ENCODE measurements around the gene NIM1K.

NIM1K gene

DNA sequence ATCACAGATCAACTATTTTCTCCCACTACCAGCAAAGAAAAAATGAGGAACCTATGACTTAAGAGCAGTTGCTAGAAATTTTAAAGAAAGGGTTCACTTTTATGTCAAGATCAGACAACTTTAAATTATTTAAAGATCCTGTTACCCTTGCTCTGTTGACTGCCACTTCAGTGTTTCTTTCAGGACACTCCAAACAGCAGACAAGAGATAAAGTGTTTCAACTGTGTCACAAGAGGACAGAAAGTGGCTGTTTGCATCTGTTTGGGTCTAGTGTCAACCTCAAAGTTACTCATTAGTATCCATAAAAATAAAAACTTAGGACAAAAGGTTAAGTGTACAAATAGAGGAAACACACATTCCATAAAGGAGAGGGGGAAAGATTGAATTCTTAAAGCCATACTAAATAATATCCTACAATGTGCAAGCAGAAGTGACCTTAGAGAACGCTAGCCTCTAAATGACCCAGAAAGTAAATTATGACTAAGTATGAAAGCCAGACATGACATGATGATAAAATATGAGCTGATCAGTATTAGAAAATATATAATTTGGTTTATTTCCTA is 96.3 kb downstream of the NIM1K start:
- Histone ChIP-seq H3K36me3 (replicated peaks; ENCODE audit: low read depth, low read length) (peaks cover 54% of the 10 kb centered on the region), H2AFZ (ENCODE audit: low read depth, low read length) (no peak overlapping the region), H4K20me1 (ENCODE audit: insufficient read depth, low read length) (peaks cover 19% of the 10 kb centered on the region), H3K4me3 (ENCODE audit: low read length) (no peak overlapping the region), H3K4me1 (ENCODE audit: low read length) (no peaks in the 10 kb centered on the region), H3K79me2 (ENCODE audit: low read length) (0 out of 2 replicates have a peak, but pooled peaks cover 3% of the 10 kb centered on the region), H3K4me2 (ENCODE audit: low read length) (no peak overlapping the region), H3K27me3 (ENCODE audit: low read depth, low read length) (no peaks in the 10 kb centered on the region), H3K9me3 (ENCODE audit: insufficient read depth, low read length) (no peaks in the 10 kb centered on the region), H3K9ac (ENCODE audit: low read length) (no peak overlapping the region), H3K27ac (ENCODE audit: low read length) (no peak overlapping the region)
- TF ChIP-seq, protein P1, sequence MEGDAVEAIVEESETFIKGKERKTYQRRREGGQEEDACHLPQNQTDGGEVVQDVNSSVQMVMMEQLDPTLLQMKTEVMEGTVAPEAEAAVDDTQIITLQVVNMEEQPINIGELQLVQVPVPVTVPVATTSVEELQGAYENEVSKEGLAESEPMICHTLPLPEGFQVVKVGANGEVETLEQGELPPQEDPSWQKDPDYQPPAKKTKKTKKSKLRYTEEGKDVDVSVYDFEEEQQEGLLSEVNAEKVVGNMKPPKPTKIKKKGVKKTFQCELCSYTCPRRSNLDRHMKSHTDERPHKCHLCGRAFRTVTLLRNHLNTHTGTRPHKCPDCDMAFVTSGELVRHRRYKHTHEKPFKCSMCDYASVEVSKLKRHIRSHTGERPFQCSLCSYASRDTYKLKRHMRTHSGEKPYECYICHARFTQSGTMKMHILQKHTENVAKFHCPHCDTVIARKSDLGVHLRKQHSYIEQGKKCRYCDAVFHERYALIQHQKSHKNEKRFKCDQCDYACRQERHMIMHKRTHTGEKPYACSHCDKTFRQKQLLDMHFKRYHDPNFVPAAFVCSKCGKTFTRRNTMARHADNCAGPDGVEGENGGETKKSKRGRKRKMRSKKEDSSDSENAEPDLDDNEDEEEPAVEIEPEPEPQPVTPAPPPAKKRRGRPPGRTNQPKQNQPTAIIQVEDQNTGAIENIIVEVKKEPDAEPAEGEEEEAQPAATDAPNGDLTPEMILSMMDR (IDR thresholded peaks at IDR 0.05; ENCODE audit: low read depth, low read length) = no peak
- no peak for TF ChIP-seq EZH2phosphoT487 (IDR thresholded peaks at IDR 0.05; ENCODE audit: low read depth)

DNA sequence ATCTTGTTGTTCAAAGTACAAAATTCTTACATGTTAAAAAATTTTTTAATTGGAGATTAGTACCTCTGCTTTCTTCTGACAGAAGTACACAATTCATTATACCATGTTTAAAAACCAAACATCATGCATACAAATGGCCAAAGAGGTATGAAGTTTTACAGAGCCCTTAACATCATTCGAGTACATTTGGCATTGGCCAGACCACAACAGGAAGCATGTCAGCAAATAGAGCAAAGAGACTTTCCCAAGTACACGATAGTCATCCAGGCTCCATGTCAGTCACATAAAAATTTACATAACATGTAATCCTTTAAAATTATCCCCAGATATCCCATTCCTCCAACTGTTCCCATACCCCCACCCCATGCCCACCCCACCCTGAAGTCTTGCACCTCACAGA is 98.7 kb downstream of the NIM1K start:
- Histone ChIP-seq H3K4me1 (ENCODE audit: low read length) (no peaks in the 10 kb centered on the region), H3K4me2 (ENCODE audit: low read length) (no peak overlapping the region), H3K27ac (ENCODE audit: low read length) (no peak overlapping the region), H3K4me3 (ENCODE audit: low read length) (no peak overlapping the region), H3K9ac (ENCODE audit: low read length) (no peak overlapping the region), H3K9me3 (ENCODE audit: insufficient read depth, low read length) (no peaks in the 10 kb centered on the region), H2AFZ (ENCODE audit: low read depth, low read length) (no peak overlapping the region), H4K20me1 (ENCODE audit: insufficient read depth, low read length) (peaks cover 37% of the 10 kb centered on the region), H3K36me3 (replicated peaks; ENCODE audit: low read depth, low read length) (peaks cover 75% of the 10 kb centered on the region), H3K79me2 (ENCODE audit: low read length) (0 out of 2 replicates have a peak, but pooled peaks cover 7% of the 10 kb centered on the region), H3K27me3 (ENCODE audit: low read depth, low read length) (no peaks in the 10 kb centered on the region)
- TF ChIP-seq, protein P1 (IDR thresholded peaks at IDR 0.05; ENCODE audit: low read depth, low read length) = no peak
- TF ChIP-seq EZH2phosphoT487 (IDR thresholded peaks at IDR 0.05; ENCODE audit: low read depth) = no peak

DNA sequence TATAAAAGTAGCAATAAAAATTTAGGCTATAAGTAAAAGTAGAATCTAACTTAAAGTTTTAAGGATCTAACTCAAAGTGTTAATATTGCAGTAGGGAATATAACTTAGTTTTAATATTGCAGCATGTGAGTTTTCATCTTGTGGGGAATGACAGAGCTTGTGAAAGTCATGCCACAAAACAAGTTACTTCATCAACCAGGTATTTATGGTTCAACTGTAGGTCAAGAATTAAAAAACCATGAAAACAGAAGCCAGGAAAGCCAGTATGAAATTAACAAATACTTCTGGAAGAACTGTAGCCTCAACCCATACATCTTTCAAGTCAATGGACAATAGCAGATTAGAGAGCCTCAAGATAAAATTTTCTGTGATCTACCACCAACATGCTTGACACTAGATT is 102.2 kb downstream of the NIM1K start:
- Histone ChIP-seq H3K79me2 (ENCODE audit: low read length) (peaks cover 37% of the 10 kb centered on the region), H2AFZ (ENCODE audit: low read depth, low read length) (no peak overlapping the region), H3K9ac (ENCODE audit: low read length) (no peak overlapping the region), H3K36me3 (replicated peaks; ENCODE audit: low read depth, low read length) (peaks cover 76% of the 10 kb centered on the region), H3K4me2 (ENCODE audit: low read length) (no peak overlapping the region), H3K27ac (ENCODE audit: low read length) (no peak overlapping the region), H3K4me1 (ENCODE audit: low read length) (no peaks in the 10 kb centered on the region), H3K4me3 (ENCODE audit: low read length) (no peak overlapping the region), H4K20me1 (ENCODE audit: insufficient read depth, low read length) (peaks cover 54% of the 10 kb centered on the region), H3K9me3 (ENCODE audit: insufficient read depth, low read length) (no peaks in the 10 kb centered on the region), H3K27me3 (ENCODE audit: low read depth, low read length) (no peaks in the 10 kb centered on the region)
- TF ChIP-seq, protein P1 (IDR thresholded peaks at IDR 0.05; ENCODE audit: low read depth, low read length) = no peak
- TF ChIP-seq EZH2phosphoT487 (IDR thresholded peaks at IDR 0.05; ENCODE audit: low read depth) = no peak

DNA sequence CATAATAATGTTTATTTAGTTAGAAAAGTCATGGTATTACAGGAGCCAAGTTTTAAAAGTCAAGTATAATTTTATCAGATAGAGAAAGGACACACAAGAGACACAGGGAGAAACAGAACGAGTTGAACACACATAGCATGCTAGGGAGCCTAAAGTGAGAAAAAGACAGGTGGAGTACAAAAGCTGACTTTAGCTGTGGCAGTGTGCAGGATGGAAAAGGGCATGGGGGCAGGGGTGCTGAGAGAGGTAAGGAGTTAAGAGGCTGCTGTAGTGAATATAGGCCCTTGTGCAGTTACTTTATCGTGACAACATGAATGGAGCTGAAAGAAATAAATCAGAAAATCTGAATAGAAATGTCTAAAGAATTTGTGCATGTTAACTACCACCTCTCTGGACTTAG is 103.2 kb downstream of the NIM1K start:
- H3K79me2 ChIP-seq (ENCODE audit: low read length) = peaks cover 46% of the 10 kb centered on the region

More for the DNA sequence above, 103.2 kb downstream of the NIM1K start:
- Histone ChIP-seq H3K9me3 (ENCODE audit: insufficient read depth, low read length) (no peaks in the 10 kb centered on the region), H3K36me3 (replicated peaks; ENCODE audit: low read depth, low read length) (peaks cover 77% of the 10 kb centered on the region), H3K27me3 (ENCODE audit: low read depth, low read length) (no peaks in the 10 kb centered on the region), H3K9ac (ENCODE audit: low read length) (no peak overlapping the region), H3K4me2 (ENCODE audit: low read length) (no peak overlapping the region), H3K4me1 (ENCODE audit: low read length) (no peaks in the 10 kb centered on the region), H2AFZ (ENCODE audit: low read depth, low read length) (no peak overlapping the region), H3K4me3 (ENCODE audit: low read length) (no peak overlapping the region), H3K27ac (ENCODE audit: low read length) (no peak overlapping the region), H4K20me1 (ENCODE audit: insufficient read depth, low read length) (peaks cover 63% of the 10 kb centered on the region)
- TF ChIP-seq, protein P1 (IDR thresholded peaks at IDR 0.05; ENCODE audit: low read depth, low read length) = no peak
- no peak for TF ChIP-seq EZH2phosphoT487 (IDR thresholded peaks at IDR 0.05; ENCODE audit: low read depth)

Data from OCI-LY3 (cell line).